Fibroblast of the aortic adventitia (primary cell): ENCODE results near the gene KCNQ1. TPM values are rescaled to one million over a fixed set of nuclear protein-coding genes. Genes with fewer than 3 reads are reported as not detected.

Source experiments
- DNase-seq: peaks from one replicate; pipeline ENCODE4 v3.0.0-alpha.2; 2010; ENCODE audit warnings: low read depth
- H3K4me3 ChIP-seq: 2 replicates; pipeline ENCODE4 v1.5.1; 2011; ENCODE audit warnings: low read depth, mild to moderate bottlenecking, control low read depth, low read length, moderate library complexity
- total RNA-seq: library from RNA; depleted of rRNA; stranded (reverse); fragments of >200 nt; gene quantifications from 2 replicates; pipeline ENCODE4 v1.2.3, GENCODE V29; 2012; ENCODE audit warnings: low replicate concordance
- TF ChIP-seq, protein P1 (sequence below): IDR thresholded peaks from 2 replicates; pipeline ENCODE4 v1.5.1; 2011; ENCODE audit warnings: mild to moderate bottlenecking, low read length, control low read depth, inconsistent platforms; ENCODE audit not compliant: insufficient read depth

The KCNQ1 gene
- total RNA-seq, 1 donor = not detected

DNA sequence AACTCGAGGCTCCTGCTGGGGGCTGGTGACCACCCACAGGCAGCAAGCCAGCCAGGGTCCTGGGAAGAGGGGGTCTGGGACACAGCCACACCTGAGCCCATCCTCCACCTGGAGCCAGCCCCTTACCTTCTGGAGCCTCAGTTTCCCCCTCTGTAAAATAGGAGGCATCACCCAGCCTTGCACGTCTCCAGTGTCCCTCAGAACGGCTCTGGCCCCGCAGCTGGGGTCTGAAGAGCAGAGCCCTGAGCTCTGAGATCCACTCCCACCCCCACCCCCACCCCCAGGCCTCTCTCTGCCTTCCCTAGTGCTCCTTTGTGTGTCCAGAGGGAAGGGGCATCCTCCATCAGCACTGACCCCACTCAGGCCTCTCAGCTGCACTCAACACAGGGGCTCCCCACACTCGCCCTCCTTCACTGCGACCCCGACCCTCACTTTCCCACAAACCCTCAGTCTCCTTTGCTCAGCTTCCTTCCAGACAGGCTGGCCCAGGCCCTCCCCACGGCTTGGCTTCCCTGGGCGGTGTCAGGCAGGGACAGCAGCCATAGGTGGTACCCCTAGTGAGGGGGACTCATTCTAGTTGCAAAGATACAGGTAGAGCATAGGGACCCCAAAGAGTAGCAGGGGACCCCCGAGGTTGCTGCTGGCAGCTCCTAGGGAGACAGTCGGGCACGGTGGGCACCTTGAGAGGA, 288.3 kb downstream of the KCNQ1 start:
- TF ChIP-seq, protein P1, sequence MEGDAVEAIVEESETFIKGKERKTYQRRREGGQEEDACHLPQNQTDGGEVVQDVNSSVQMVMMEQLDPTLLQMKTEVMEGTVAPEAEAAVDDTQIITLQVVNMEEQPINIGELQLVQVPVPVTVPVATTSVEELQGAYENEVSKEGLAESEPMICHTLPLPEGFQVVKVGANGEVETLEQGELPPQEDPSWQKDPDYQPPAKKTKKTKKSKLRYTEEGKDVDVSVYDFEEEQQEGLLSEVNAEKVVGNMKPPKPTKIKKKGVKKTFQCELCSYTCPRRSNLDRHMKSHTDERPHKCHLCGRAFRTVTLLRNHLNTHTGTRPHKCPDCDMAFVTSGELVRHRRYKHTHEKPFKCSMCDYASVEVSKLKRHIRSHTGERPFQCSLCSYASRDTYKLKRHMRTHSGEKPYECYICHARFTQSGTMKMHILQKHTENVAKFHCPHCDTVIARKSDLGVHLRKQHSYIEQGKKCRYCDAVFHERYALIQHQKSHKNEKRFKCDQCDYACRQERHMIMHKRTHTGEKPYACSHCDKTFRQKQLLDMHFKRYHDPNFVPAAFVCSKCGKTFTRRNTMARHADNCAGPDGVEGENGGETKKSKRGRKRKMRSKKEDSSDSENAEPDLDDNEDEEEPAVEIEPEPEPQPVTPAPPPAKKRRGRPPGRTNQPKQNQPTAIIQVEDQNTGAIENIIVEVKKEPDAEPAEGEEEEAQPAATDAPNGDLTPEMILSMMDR = no peak
- no peak for DNase-seq
- no peak overlapping the region for H3K4me3 ChIP-seq

DNA sequence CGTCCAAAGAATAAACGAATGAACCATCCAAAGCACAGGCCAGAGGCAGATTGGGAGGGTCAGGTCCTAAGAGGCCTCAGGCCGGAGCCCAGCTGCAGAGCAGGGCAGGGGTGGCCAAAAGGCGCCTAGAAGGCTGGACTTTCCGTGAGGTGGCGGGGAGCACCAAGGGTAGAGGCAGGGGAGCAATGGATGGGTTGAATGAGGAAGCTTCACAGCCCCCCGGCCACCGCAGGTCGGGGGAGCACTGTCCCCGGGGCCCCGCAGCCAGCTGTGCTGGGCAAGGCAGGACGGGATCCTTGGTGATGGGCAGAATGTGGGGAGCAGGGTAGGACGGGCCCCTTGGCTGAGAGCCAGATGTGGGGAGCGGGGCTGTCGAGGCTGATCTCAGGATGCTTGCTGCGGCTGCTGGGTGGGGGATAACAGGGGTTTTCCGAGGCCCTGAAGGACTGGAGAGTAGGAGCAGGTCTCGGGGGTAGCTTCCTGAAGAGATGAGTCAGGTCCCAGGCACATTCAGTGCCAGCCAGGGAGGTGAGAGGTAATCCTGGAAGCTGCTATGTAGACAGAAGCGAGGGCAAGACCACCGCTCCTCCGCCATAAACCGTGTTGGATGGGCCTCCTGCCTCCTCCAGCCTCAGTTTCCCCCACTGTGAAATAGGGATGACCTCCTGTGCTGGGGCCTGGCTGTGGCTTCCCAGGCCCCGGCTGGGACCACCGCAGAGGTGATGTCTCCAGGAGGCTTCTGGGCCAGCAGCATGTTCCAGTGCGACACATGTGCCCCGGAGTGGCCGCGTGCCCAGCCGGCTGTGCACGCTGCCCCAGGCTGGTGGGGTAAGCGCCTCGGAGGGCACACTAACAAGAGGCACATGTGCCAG, 289.6 kb downstream of the KCNQ1 start:
- TF ChIP-seq, protein P1 = no peak
- H3K4me3 ChIP-seq = no peak overlapping the region
- no peak for DNase-seq

DNA sequence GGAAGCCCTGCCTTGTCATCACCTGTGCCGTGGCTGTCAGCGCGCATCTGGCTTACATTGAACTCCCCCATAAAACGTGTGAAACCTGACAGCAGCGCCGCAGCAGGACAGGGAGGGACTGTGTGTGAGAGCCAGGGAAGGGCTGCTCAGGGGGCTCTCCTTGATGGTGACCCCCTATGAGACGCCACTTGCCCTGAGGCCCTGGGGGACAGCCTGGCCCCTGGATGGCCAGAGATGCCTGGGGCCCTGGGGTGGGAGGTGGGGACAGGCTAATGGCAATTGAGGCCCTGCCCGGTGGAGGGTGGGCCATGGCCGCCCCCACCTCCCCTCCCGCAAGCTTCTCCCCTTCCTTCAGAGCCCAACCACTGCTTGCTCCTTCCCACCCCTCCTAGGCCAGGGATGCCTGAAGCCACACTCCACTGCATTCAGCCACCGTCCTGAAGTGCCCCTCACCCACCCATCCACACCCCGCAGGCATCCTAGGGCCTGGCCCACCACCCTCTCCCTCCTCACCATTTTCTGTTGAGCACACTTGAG, 290.3 kb downstream of the KCNQ1 start:
- no peak overlapping the region for H3K4me3 ChIP-seq
- TF ChIP-seq, protein P1 = no peak
- DNase-seq = no peak

DNA sequence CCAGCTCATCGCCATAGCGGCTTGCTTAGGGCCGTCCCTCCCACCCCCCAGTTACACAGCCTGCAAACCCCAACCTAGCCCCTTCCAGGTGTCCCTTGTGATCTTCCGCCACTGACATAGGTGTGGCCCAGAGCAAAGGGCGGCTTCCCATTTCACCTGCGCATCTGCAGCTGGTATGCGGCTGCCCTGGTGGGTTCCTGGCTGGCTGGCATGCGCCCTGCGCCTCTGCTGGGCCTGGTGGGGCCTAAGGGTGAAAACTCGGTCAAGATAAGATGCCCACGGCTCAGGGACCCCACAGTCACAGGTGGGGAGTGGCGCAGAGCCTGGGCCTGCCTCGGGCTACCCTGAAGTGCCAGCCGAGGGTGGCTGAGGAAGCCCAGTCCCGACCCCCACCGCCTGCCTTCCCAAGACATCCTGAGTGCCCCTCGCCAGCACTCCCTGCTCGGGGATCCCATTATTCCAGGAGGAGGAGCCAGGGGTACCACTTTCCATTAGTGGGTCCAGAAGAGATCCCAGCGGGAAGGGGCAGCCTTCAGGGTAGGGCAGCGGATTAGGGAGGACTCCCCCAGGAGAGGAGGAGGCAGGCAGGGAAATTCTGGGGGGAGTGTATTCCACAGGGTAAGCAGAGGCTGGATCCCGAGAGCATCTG, 291.9 kb downstream of the KCNQ1 start:
- DNase-seq = no peak
- no peak overlapping the region for H3K4me3 ChIP-seq
- TF ChIP-seq, protein P1 = no peak

DNA sequence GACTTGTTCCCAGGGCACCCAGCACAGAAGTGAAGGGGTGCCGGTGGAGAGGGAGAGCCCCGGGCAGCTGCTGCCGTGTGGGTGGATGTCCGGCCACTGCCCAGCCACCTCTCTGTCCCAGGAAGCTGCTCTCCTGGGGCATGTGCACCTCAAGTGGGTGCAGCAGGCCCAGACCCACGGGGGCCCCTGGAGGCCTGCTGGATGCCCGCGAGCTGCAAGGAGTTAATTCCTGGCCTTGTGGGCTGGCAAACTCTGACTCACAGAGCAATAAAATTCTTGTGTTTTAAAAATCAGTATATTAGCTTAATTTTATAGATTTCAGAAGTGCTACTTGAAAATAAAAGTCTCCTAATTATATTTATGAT, 292.4 kb downstream of the KCNQ1 start:
- no peak overlapping the region for H3K4me3 ChIP-seq
- TF ChIP-seq, protein P1 = no peak

DNA sequence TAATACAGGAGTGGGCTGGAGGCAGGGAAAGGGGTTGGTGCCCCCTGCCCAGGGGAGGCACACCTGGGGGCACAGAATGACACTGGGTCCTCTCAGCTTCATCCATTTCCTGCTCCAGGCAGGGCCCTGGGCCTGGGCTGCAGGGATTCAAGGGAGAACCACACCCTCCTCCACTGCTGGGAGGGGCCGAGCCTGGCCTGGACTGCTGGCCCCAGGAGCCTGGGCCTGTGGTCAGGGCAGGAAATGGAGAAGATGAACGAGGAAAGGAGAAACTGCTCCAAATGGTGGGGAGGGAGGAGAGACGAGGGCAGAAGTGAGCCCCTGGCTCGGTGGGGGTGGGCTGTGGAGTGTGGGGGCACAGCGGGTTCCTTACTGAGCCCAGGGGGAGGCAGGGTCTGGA, 293.1 kb downstream of the KCNQ1 start:
- no peak overlapping the region for H3K4me3 ChIP-seq
- peak; percentile 47 for DNase-seq
- TF ChIP-seq, protein P1 = no peak

More for the DNA sequence above, 292.4 kb downstream of the KCNQ1 start:
- DNase-seq = no peak
